ENCODE data around the gene C19orf53.
"Not testable (repeated sequence)": the region's sequence is repeated elsewhere in the genome, so short reads cannot be mapped to it uniquely, and the experiment has no call there.

Gene C19orf53

DNA sequence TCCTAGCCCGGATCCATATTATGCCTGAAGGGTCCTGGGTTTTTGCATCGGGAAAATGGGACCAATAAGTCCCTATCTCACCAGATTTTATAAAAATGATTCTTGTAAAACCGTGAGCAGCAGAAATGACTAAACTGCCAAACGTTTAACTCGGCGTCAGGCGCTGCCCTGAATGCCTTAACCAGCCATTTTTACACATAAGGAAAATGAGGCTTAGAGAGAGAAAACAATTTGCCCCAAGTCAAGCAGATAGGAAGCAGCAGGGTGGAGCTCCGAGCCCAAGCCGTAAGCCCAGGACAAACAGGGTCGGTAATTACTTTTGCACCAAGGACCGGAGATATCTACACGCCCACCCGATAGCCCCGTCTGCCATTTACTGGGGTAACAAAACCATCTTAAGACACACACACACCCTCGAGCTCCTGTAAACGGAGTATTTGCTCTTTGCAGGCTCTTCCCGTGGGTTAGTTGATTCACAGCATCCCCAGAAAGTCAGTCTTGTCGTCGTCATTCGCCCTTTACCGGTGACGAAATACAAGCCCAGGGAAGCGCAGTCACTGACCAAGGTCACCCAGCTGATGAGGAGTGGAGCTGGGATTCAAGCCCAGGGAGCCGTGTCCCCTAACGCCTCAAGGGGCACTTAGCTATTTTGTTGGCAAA lies 26.0 kb upstream of the C19orf53 start:
- peak overlapping the region; percentile 89 for H3K4me3 ChIP-seq (ENCODE audit: low read depth, low read length)
- TF ChIP-seq, protein P1, sequence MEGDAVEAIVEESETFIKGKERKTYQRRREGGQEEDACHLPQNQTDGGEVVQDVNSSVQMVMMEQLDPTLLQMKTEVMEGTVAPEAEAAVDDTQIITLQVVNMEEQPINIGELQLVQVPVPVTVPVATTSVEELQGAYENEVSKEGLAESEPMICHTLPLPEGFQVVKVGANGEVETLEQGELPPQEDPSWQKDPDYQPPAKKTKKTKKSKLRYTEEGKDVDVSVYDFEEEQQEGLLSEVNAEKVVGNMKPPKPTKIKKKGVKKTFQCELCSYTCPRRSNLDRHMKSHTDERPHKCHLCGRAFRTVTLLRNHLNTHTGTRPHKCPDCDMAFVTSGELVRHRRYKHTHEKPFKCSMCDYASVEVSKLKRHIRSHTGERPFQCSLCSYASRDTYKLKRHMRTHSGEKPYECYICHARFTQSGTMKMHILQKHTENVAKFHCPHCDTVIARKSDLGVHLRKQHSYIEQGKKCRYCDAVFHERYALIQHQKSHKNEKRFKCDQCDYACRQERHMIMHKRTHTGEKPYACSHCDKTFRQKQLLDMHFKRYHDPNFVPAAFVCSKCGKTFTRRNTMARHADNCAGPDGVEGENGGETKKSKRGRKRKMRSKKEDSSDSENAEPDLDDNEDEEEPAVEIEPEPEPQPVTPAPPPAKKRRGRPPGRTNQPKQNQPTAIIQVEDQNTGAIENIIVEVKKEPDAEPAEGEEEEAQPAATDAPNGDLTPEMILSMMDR (IDR thresholded peaks at IDR 0.05; ENCODE audit: low read depth, low read length, missing control alignments): no peak
- no peak for DNase-seq (ENCODE audit: low read depth)
- in situ Hi-C loops (cut with HindIII; ENCODE audit: low sequenced_read_pairs): no loop called here

DNA sequence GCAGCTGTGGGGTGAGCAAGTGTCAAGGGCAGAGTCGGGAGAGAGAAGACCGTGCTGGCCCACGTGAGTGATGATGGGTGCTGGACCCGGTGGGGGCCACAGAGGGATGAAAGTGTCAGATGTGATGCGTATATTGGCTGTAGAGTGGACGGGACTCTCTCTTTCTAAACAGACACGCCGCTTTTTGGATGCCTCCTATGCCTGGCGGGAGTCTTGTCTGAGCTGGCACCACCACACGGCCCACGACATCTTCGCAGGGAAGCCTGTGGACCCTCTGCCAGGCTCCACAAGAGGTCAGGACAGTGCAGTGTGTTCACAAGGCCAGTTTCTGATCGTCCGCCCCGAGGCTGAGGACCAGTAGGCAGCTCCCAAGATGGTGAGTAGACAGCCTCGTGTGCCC lies 22.8 kb upstream of the C19orf53 start:
- in situ Hi-C loops (cut with HindIII; ENCODE audit: low sequenced_read_pairs): no loop called here
- TF ChIP-seq, protein P1 (IDR thresholded peaks at IDR 0.05; ENCODE audit: low read depth, low read length, missing control alignments): no peak
- no peak overlapping the region for H3K4me3 ChIP-seq (ENCODE audit: low read depth, low read length)

DNA sequence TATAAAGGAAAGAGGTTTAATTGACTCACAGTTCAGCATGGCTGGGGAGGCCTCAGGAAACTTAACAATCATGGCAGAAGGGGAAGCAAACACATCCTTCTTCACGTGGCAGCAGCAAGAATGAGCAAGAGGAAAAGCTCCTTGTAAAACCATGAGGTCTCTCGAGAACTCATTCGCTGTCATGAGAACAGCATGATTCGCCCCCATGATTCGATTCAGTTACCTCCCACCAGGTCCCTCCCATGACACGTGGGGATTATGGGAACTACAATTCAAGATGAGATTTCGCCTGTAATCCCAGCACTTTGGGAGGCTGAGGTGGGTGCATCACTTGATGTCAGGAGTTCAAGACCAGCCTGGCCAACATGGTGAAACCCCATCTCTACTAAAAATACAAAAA lies 20.6 kb upstream of the C19orf53 start:
- H3K4me3 ChIP-seq (ENCODE audit: low read depth, low read length); in situ Hi-C loops (cut with HindIII; ENCODE audit: low sequenced_read_pairs); DNase-seq (ENCODE audit: low read depth): not testable (repeated sequence)

More for the DNA sequence above, 22.8 kb upstream of the C19orf53 start:
- no peak for DNase-seq (ENCODE audit: low read depth)

DNA sequence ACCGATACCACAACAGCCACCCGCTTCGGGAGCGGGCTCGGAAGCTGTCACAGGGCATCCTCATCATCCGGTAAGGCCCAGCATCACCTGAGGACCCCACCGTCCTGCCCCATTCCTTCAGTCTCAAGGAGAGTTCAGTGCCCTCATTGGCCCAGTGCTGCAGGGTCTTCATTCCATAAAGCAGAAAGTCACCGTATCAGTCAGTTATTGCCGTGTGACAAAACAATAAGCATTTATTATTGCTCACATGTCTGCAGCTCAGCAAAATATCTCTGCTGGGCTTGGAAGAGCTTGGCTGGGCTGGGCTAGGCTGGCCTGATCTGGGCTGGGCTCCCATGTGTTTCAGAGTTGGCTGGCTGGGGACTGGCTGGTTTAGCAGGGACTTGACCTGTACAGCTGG lies 18.0 kb upstream of the C19orf53 start:
- in situ Hi-C loops (cut with HindIII; ENCODE audit: low sequenced_read_pairs): no loop called here
- TF ChIP-seq, protein P1 (IDR thresholded peaks at IDR 0.05; ENCODE audit: low read depth, low read length, missing control alignments): no peak

DNA sequence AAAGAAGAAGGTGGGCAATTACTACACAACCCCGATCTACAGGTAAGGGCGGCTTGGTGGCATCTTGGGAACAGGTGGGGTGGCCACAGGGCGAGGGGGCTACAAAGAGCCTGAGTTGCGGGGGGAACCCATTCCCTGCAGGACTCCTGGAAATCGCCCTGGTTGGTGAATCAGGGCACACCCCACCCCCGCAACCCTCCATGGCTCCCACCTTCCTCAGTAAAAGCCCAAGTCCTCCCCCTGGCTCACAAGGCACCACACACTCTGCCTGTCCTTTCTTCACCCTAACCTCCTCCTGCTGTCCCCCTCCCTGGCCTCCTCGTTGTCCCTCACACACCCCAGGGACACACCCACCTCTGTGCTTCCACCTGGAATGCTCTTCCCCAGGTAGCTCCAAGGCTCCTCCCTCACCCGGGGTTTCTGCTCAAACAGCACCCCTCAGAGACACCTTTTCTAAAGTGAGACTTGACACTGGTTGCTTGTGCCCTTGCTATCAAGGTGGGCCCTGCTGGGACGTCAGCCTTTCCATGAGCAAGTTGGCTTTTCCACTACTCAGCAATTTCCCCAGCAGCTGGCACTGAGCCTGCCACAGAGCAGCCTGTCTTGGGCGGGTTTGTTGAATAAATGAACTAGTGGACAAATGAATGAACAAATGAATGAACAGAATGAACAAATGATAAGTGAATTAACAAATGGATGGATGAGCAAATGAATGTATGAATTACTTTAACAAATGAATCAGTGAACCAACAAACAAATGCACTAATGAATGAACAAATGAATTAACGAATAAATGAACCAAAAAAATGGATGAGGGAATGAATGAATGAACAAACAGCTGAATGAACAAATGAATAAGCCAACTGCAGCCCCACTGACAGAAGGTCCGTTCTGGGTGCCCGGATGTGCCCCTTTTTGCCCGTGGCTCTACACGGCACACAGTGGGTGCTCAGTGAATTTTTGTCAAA lies 16.2 kb upstream of the C19orf53 start:
- in situ Hi-C loops (cut with HindIII; ENCODE audit: low sequenced_read_pairs): no loop called here

More for the DNA sequence above, 18.0 kb upstream of the C19orf53 start:
- H3K4me3 ChIP-seq (ENCODE audit: low read depth, low read length): no peak overlapping the region
- DNase-seq (ENCODE audit: low read depth): no peak

DNA sequence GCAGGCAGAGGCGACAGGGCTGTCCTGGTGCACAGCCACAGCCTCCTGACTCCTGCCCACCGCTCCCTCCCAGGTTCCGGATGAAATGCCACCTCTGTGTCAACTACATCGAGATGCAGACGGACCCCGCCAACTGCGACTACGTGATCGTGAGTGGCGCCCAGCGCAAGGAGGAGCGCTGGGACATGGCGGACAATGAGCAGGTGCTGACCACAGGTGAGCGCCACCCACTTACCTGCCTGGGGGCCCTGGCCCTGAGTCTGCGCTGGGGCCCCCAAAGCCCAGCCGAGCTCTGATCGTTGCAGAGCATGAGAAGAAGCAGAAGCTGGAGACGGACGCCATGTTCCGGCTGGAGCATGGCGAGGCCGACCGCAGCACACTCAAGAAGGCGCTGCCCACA lies 15.5 kb upstream of the C19orf53 start:
- TF ChIP-seq, protein P1 (IDR thresholded peaks at IDR 0.05; ENCODE audit: low read depth, low read length, missing control alignments): no peak
- no peak for DNase-seq (ENCODE audit: low read depth)
- in situ Hi-C loops (cut with HindIII; ENCODE audit: low sequenced_read_pairs): no loop called here
- H3K4me3 ChIP-seq (ENCODE audit: low read depth, low read length): no peak overlapping the region

More for the DNA sequence above, 16.2 kb upstream of the C19orf53 start:
- no peak overlapping the region for H3K4me3 ChIP-seq (ENCODE audit: low read depth, low read length)
- TF ChIP-seq, protein P1 (IDR thresholded peaks at IDR 0.05; ENCODE audit: low read depth, low read length, missing control alignments): no peak
- DNase-seq (ENCODE audit: low read depth): no peak

DNA sequence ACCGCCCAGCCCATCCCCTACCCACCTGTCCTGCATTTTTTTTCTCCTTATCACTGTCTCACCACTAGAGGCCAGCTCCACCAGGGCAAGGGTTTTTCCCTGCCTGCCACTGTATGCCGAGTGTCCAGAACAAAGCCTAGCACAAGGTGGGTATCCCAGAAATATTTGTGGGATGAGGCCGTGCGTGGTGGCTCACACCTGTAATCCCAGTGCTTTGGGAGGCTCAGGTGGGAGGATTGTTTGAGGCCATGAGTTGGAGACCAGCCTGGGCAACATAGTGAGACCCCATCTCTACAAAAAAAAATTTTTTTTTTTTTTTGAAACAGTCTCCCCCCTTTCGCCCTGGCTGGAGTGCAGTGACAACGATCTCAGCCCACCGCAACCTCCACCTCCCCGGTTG lies 12.8 kb upstream of the C19orf53 start:
- H3K4me3 ChIP-seq (ENCODE audit: low read depth, low read length): no peak overlapping the region
- TF ChIP-seq, protein P1 (IDR thresholded peaks at IDR 0.05; ENCODE audit: low read depth, low read length, missing control alignments): peak; percentile 11
- in situ Hi-C loops (cut with HindIII; ENCODE audit: low sequenced_read_pairs): no loop called here
- no peak for DNase-seq (ENCODE audit: low read depth)
